Measurements from ENCODE around the gene ITGA3.

DNA sequence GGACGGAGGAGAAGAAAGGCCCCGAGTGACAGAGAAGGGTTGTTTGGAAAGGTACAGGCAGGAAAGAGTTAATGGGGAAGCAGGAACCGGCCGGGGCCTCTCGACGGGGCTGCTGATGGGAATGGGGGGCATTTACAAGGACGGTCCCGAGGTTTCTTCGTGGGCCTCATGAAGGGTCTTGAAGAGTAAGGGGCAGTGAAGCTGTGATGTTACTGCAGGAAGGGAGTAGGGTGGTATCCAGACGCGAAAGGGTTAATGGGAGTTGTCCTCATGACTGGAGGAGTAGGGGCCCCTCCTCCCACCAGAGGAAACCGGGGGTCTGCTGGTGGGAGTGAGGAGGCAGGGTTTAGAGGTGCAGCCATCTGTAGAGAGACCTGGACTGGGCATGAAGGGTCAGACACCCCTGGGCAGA, 39.7 kb downstream of the ITGA3 start:
- TF ChIP-seq EZH2phosphoT487 (IDR thresholded peaks at IDR 0.05; ENCODE audit: insufficient read depth, low read depth) = no peak
- no peak for TF ChIP-seq EZH2 (IDR thresholded peaks at IDR 0.05; ENCODE audit: insufficient read depth, poor library complexity, severe bottlenecking)
